HepG2 (cell line): ENCODE data around the gene CIROP. TPM values are rescaled to one million over a fixed set of nuclear protein-coding genes. Genes with fewer than 3 reads are reported as not detected.

ENCODE experiments used
- AHR ChIP-seq: IDR thresholded peaks from 2 replicates; pipeline ENCODE4 v1.6.1; 2018; ENCODE audit warnings: missing genetic modification reagents, missing compliant biosample characterization
- BRD4 ChIP-seq: sonication (generic); formaldehyde crosslinking; IDR thresholded peaks from 2 replicates; pipeline ENCODE4 v1.4.0; 2020; ENCODE audit warnings: missing genetic modification reagents
- HOMEZ ChIP-seq: IDR thresholded peaks from 2 replicates; pipeline ENCODE4 v1.6.1; 2016; ENCODE audit warnings: low read depth
- KDM3A ChIP-seq: IDR thresholded peaks from 2 replicates; pipeline ENCODE4 v1.6.1; 2018; ENCODE audit warnings: low read depth, missing compliant biosample characterization
- MAFF ChIP-seq: IDR thresholded peaks from 2 replicates; pipeline ENCODE4 v1.6.1; 2011; ENCODE audit warnings: low read depth, low read length, improper control_type of control experiment
- NFE2L1 ChIP-seq: sonication (generic); formaldehyde crosslinking; IDR thresholded peaks from 2 replicates; pipeline ENCODE4 v1.4.0; 2020; ENCODE audit warnings: missing genetic modification reagents, mild to moderate bottlenecking, borderline replicate concordance
- NR2C2 ChIP-seq: sonication (generic); formaldehyde crosslinking; IDR thresholded peaks from 2 replicates; pipeline ENCODE4 v1.4.0; 2020; ENCODE audit warnings: missing genetic modification reagents, mild to moderate bottlenecking, moderate library complexity, borderline replicate concordance
- PHF5A ChIP-seq: IDR thresholded peaks from one replicate; pipeline ENCODE4 v1.6.1; 2018; ENCODE audit warnings: low read depth, missing genetic modification reagents; ENCODE audit not compliant: unreplicated experiment
- PITX1 ChIP-seq: sonication (generic); formaldehyde crosslinking; IDR thresholded peaks from 2 replicates; pipeline ENCODE4 v1.5.1; 2020; ENCODE audit warnings: mild to moderate bottlenecking, missing genetic modification reagents
- POLR2AphosphoS2 ChIP-seq: IDR thresholded peaks from 2 replicates; pipeline ENCODE4 v1.6.1; 2011; ENCODE audit warnings: low read depth, low read length, improper control_type of control experiment
- SMC3 ChIP-seq: IDR thresholded peaks from 2 replicates; pipeline ENCODE4 v1.6.1; 2011; ENCODE audit warnings: low read length, improper control_type of control experiment
- TBX2 ChIP-seq: sonication (generic); formaldehyde crosslinking; IDR thresholded peaks from 2 replicates; pipeline ENCODE4 v1.5.0; 2020; ENCODE audit warnings: missing genetic modification reagents, mild to moderate bottlenecking, borderline replicate concordance
- U2AF1 ChIP-seq: fragments of 200-400 bp; formaldehyde crosslinking; optimal IDR thresholded peaks from 2 replicates; pipeline ENCODE3; 2017; ENCODE audit warnings: mild to moderate bottlenecking, low read depth, low read length
- YEATS4 ChIP-seq: sonication (generic); formaldehyde crosslinking; IDR thresholded peaks from 2 replicates; pipeline ENCODE4 v1.4.0; 2020; ENCODE audit warnings: missing genetic modification reagents, borderline replicate concordance
- ZBTB20 ChIP-seq: sonication (generic); formaldehyde crosslinking; IDR thresholded peaks from 2 replicates; pipeline ENCODE4 v1.8.1; 2023; ENCODE audit warnings: missing genetic modification reagents, low read depth, mild to moderate bottlenecking, borderline replicate concordance
- ZBTB38 ChIP-seq: sonication (generic); formaldehyde crosslinking; IDR thresholded peaks from 2 replicates; pipeline ENCODE4 v1.5.1; 2020; ENCODE audit warnings: mild to moderate bottlenecking, missing genetic modification reagents
- ZKSCAN8 ChIP-seq: IDR thresholded peaks from 2 replicates; pipeline ENCODE4 v1.6.1; 2016; ENCODE audit warnings: borderline replicate concordance, missing genetic modification reagents, missing compliant biosample characterization
- ZNF121 ChIP-seq: sonication (generic); formaldehyde crosslinking; IDR thresholded peaks from 2 replicates; pipeline ENCODE4 v1.5.0; 2020; ENCODE audit warnings: mild to moderate bottlenecking, missing genetic modification reagents
- ZNF160 ChIP-seq: sonication (generic); formaldehyde crosslinking; IDR thresholded peaks from 2 replicates; pipeline ENCODE4 v1.8.0; 2022; ENCODE audit warnings: mild to moderate bottlenecking, inconsistent platforms, missing genetic modification reagents
- ZNF232 ChIP-seq: sonication (generic); formaldehyde crosslinking; IDR thresholded peaks from 2 replicates; pipeline ENCODE4 v1.4.0; 2020; ENCODE audit warnings: missing genetic modification reagents, borderline replicate concordance
- ZNF24 ChIP-seq: fragments of 450-650 bp; IDR thresholded peaks from 2 replicates; pipeline ENCODE4 v1.6.1; 2017; ENCODE audit warnings: antibody characterized with exemption, mild to moderate bottlenecking
- ZNF543 ChIP-seq: sonication (generic); formaldehyde crosslinking; IDR thresholded peaks from 2 replicates; pipeline ENCODE4 v1.4.0; 2020; ENCODE audit warnings: mild to moderate bottlenecking, missing genetic modification reagents
- ZNF572 ChIP-seq: sonication (generic); formaldehyde crosslinking; IDR thresholded peaks from 2 replicates; pipeline ENCODE4 v1.5.1; 2020; ENCODE audit warnings: mild to moderate bottlenecking, missing genetic modification reagents
- ZNF740 ChIP-seq: sonication (generic); formaldehyde crosslinking; IDR thresholded peaks from 2 replicates; pipeline ENCODE4 v1.4.0; 2020; ENCODE audit warnings: missing genetic modification reagents
- ZNF782 ChIP-seq: sonication (generic); formaldehyde crosslinking; IDR thresholded peaks from 2 replicates; pipeline ENCODE4 v1.4.0; 2020; ENCODE audit warnings: missing genetic modification reagents, mild to moderate bottlenecking, borderline replicate concordance
- ZNF792 ChIP-seq: IDR thresholded peaks from 2 replicates; pipeline ENCODE4 v1.6.1; 2016
- ZNF891 ChIP-seq: sonication (generic); formaldehyde crosslinking; IDR thresholded peaks from 2 replicates; pipeline ENCODE4 v1.5.0; 2020; ENCODE audit warnings: mild to moderate bottlenecking, missing genetic modification reagents
- ZSCAN5A ChIP-seq: sonication (generic); formaldehyde crosslinking; IDR thresholded peaks from 2 replicates; pipeline ENCODE4 v1.8.0; 2022; ENCODE audit warnings: mild to moderate bottlenecking, missing genetic modification reagents, borderline replicate concordance
- polyA plus RNA-seq, 8 experiments: library from polyadenylated mRNA; depleted of rRNA in 3 of 8; stranded (reverse) in 7 of 8; unstranded in 1 of 8; fragments of >200 nt; fragmentation: Illumina TruSeq in 4 of 8; extraction: Trizol in 4 of 8; gene quantifications; 2 replicates each; pipeline versions ENCODE4 v1.2.1 to v1.2.3, GENCODE V29; 2011 to 2016; ENCODE audit warnings: low read depth in 4 of 8, missing spikeins in 1 of 8, mixed read lengths in 1 of 8; ENCODE audit not compliant: insufficient read depth in 1 of 8
- total RNA-seq, 5 experiments: library from RNA; depleted of rRNA; stranded (reverse); fragments of >200 nt; fragmentation: Illumina TruSeq; extraction: Trizol; gene quantifications; 2 replicates each; pipeline ENCODE4 v1.2.3, GENCODE V29; 2016; ENCODE audit warnings: low read depth in 1 of 5

The CIROP gene
- total and polyA plus RNA-seq, 2 of the 13 experiments (the other 11 are each of a cell fraction or from before 2014, with no cell fraction given) = 0.07 TPM; not detected in 1

GRCh38 chr14:23071244-23071920 lies 33.4 kb downstream of the CIROP start (continued):
- TF ChIP-seq PHF5A (CRISPR knock-in tag) (peak; percentile 65), ZSCAN5A (CRISPR knock-in tag) (peak; percentile 90; the same call in 1 of the 2 replicates), ZNF782 (CRISPR knock-in tag) (peak; percentile 26; the same call in 1 of the 2 replicates), KDM3A (CRISPR knock-in tag) (peak; percentile 39; the same call in 1 of the 2 replicates), ZNF792 (CRISPR knock-in tag) (peak; percentile 92), ZNF543 (peak; percentile 65; the same call in 1 of the 2 replicates), ZNF572 (peak; percentile 88), ZNF121 (CRISPR knock-in tag) (peak; percentile 42; the same call in 1 of the 2 replicates), ZBTB20 (CRISPR knock-in tag) (peak; percentile 43; the same call in 1 of the 2 replicates), ZNF891 (CRISPR knock-in tag) (peak; percentile 93), BRD4 (CRISPR knock-in tag) (peak; percentile 90), HOMEZ (CRISPR knock-in tag) (peak; percentile 87), TBX2 (CRISPR knock-in tag) (peak; percentile 61; the same call in 1 of the 2 replicates), SMC3 (no peak; the same call in 1 of the 2 replicates), ZNF740 (peak; percentile 74; the same call in 1 of the 2 replicates), PITX1 (peak; percentile 81; the same call in 1 of the 2 replicates), ZNF232 (peak; percentile 73; the same call in 1 of the 2 replicates), ZNF24 (no peak), NR2C2 (CRISPR knock-in tag) (peak; percentile 14; the same call in 1 of the 2 replicates), ZKSCAN8 (CRISPR knock-in tag) (peak; percentile 85; the same call in 1 of the 2 replicates), POLR2AphosphoS2 (peak; percentile 96), U2AF1 (peak; percentile 38), ZBTB38 (CRISPR knock-in tag) (peak; percentile 19; the same call in 1 of the 2 replicates), NFE2L1 (no peak), MAFF (0 out of 2 replicates have a peak, but pooled peaks have one; percentile 32), AHR (CRISPR knock-in tag) (peak; percentile 99), YEATS4 (CRISPR knock-in tag) (peak; percentile 81), ZNF160 (CRISPR knock-in tag) (peak; percentile 86; the same call in 1 of the 2 replicates)
